Lower leg skin (tissue), 4 donors: ENCODE measurements around the gene TRAPPC3. TPM values are rescaled to one million over a fixed set of nuclear protein-coding genes. Genes with fewer than 3 reads are reported as not detected.

Source experiments
- DNase-seq, 2 donors: peaks; one replicate each; pipeline ENCODE4 v3.0.0-alpha.2; 2019; ENCODE audit warnings: low spot score in 2 of 2
- H3K4me3 ChIP-seq: fragments of 200-600 bp; sonication (generic); 2 replicates; pipeline ENCODE4 v1.5.1; 2017; ENCODE audit warnings: mild to moderate bottlenecking, low read depth; ENCODE audit not compliant: poor library complexity, severe bottlenecking
- CTCF ChIP-seq, 3 donors: fragments of 450-650 bp; IDR thresholded peaks; one replicate each; pipeline ENCODE4 v1.5.1; 2016; ENCODE audit warnings: antibody characterized with exemption in 3 of 3, mild to moderate bottlenecking in 3 of 3, moderate library complexity in 2 of 3
- POLR2A ChIP-seq, 2 donors: fragments of 450-650 bp; IDR thresholded peaks; one replicate each; pipeline ENCODE4 v1.6.1; 2016 to 2017; ENCODE audit warnings: antibody characterized with exemption in 2 of 2, mild to moderate bottlenecking in 1 of 2, moderate library complexity in 1 of 2
- WGBS, 2 donors: methylation state at CpG; one replicate each; pipeline ENCODE4 v1.1.5; 2018; 5-methylcytosine and 5-hydroxymethylcytosine counted together
- intact Hi-C: fragments of 100-400 bp; cut with DNase I; formaldehyde crosslinking; loops from one replicate; pipeline ENCODE4 v1.15.0; 2023; ENCODE audit warnings: low total_unique reads
- total RNA-seq, 4 donors: library from RNA; depleted of rRNA; stranded (reverse); fragments of >200 nt; gene quantifications; one replicate each; pipeline ENCODE4 v1.1.0, GENCODE V29; 2016

Gene TRAPPC3
- total RNA-seq, 4 donors from 2014 or later: 78.3 to 113 (median 104) TPM

- no peak for DNase-seq
- no peak for TF ChIP-seq CTCF (IDR thresholded peaks at IDR 0.05)
- TF ChIP-seq POLR2A (IDR thresholded peaks at IDR 0.05): no peak
- intact Hi-C loops: no loop called here
- no peak overlapping the region for H3K4me3 ChIP-seq
- WGBS, 2 donors: 78 to 81% methylated on average over 6 to 10 of the region's 13 CpGs
Observed at GRCh38 chr1:36098650-36099365, 50.5 kb downstream of the TRAPPC3 start.

- 85 to 89% methylated on average over 18 to 28 of the region's 33 CpGs for WGBS, 2 donors
- intact Hi-C loops: no loop called here
- TF ChIP-seq POLR2A (IDR thresholded peaks at IDR 0.05): no peak
- TF ChIP-seq CTCF (IDR thresholded peaks at IDR 0.05): no peak
- DNase-seq: no peak
- H3K4me3 ChIP-seq: no peak overlapping the region
Observed at GRCh38 chr1:36097693-36098585, 51.3 kb downstream of the TRAPPC3 start.

- 65 to 77% methylated on average over 16 of the region's 16 CpGs for WGBS, 2 donors
- DNase-seq: no peak
- no peak overlapping the region for H3K4me3 ChIP-seq
- intact Hi-C loops: no loop called here
- no peak for TF ChIP-seq POLR2A (IDR thresholded peaks at IDR 0.05)
- TF ChIP-seq CTCF (IDR thresholded peaks at IDR 0.05): no peak
Observed at GRCh38 chr1:36096500-36097432, 52.5 kb downstream of the TRAPPC3 start.

- DNase-seq: no peak
- intact Hi-C loops: no loop called here
- no peak overlapping the region for H3K4me3 ChIP-seq
- TF ChIP-seq CTCF (IDR thresholded peaks at IDR 0.05) (no peak), POLR2A (IDR thresholded peaks at IDR 0.05) (no peak)
- WGBS, 2 donors: 74 to 83% methylated on average over 15 of the region's 15 CpGs
Observed at GRCh38 chr1:36095760-36096405, 53.4 kb downstream of the TRAPPC3 start.

GRCh38 chr1:36094621-36095061 lies 54.6 kb downstream of the TRAPPC3 start:
- WGBS, 2 donors: 53 to 60% methylated on average over 7 to 8 of the region's 8 CpGs
- TF ChIP-seq POLR2A (IDR thresholded peaks at IDR 0.05) (no peak), CTCF (IDR thresholded peaks at IDR 0.05) (no peak)
- H3K4me3 ChIP-seq: no peak overlapping the region
- intact Hi-C loops: no loop called here
- DNase-seq: no peak
